Measurements from ENCODE around the gene CACYBP.

The CACYBP gene

GRCh38 chr1:174998569-174999215 lies 1.1 kb upstream of the CACYBP start:
- peak overlapping the region; percentile 96 for H3K9ac ChIP-seq (ENCODE audit: low read length)
- 0 out of 2 replicates have a peak, but pooled peaks cover 3% of the 10 kb centered on the region for H4K20me1 ChIP-seq (ENCODE audit: insufficient read depth, low read length)
- H3K9me3 ChIP-seq (ENCODE audit: low read length) = no peaks in the 10 kb centered on the region
- H3K4me3 ChIP-seq (ENCODE audit: low read depth, low read length, poor library complexity, severe bottlenecking) = peak overlapping the region; percentile 99
- H3F3A ChIP-seq (ENCODE audit: insufficient read depth, low read length) = no peaks in the 10 kb centered on the region; the same call in 1 of the 2 replicates
- H3K27ac ChIP-seq (ENCODE audit: low read depth, low read length, poor library complexity, severe bottlenecking) = peak overlapping the region; percentile 90
- H2AFZ ChIP-seq (ENCODE audit: low read length) = peak overlapping the region; percentile 15; the same call in 1 of the 2 replicates
- TF ChIP-seq CTCF (IDR thresholded peaks at IDR 0.05; ENCODE audit: low read length) (peak; percentile 85), EZH2 (IDR thresholded peaks at IDR 0.05; ENCODE audit: borderline replicate concordance, low read length) (no peak)
- H3K9me2 ChIP-seq (ENCODE audit: low read depth, low read length) = no peaks in the 10 kb centered on the region
- peaks cover 37% of the 10 kb centered on the region for H3K36me3 ChIP-seq (ENCODE audit: insufficient read depth, low read length)
- H3K4me2 ChIP-seq (ENCODE audit: low read length) = peak overlapping the region; percentile 90
- H3K4me1 ChIP-seq (ENCODE audit: insufficient read depth, low read length, severe bottlenecking) = peaks cover 40% of the 10 kb centered on the region
- H3K79me2 ChIP-seq (ENCODE audit: insufficient read depth, low read length) = peaks cover 38% of the 10 kb centered on the region
- no peaks in the 10 kb centered on the region for H3K27me3 ChIP-seq (ENCODE audit: insufficient read depth, low read length)

- H3F3A ChIP-seq (ENCODE audit: insufficient read depth, low read length) = no peaks in the 10 kb centered on the region; the same call in 1 of the 2 replicates
- H3K79me2 ChIP-seq (ENCODE audit: insufficient read depth, low read length) = peaks cover 44% of the 10 kb centered on the region
- no peak for TF ChIP-seq CTCF (IDR thresholded peaks at IDR 0.05; ENCODE audit: low read length)
- TF ChIP-seq EZH2 (IDR thresholded peaks at IDR 0.05; ENCODE audit: borderline replicate concordance, low read length) = no peak
- peaks cover 40% of the 10 kb centered on the region for H3K36me3 ChIP-seq (ENCODE audit: insufficient read depth, low read length)
- peak overlapping the region; percentile 99 for H3K4me3 ChIP-seq (ENCODE audit: low read depth, low read length, poor library complexity, severe bottlenecking)
- peak overlapping the region; percentile 99 for H3K9ac ChIP-seq (ENCODE audit: low read length)
- no peaks in the 10 kb centered on the region for H3K9me3 ChIP-seq (ENCODE audit: low read length)
- no peaks in the 10 kb centered on the region for H3K27me3 ChIP-seq (ENCODE audit: insufficient read depth, low read length)
- H3K27ac ChIP-seq (ENCODE audit: low read depth, low read length, poor library complexity, severe bottlenecking) = peak overlapping the region; percentile 90
- H2AFZ ChIP-seq (ENCODE audit: low read length) = peak overlapping the region; percentile 15; the same call in 1 of the 2 replicates
- H3K4me1 ChIP-seq (ENCODE audit: insufficient read depth, low read length, severe bottlenecking) = peaks cover 44% of the 10 kb centered on the region
- H4K20me1 ChIP-seq (ENCODE audit: insufficient read depth, low read length) = 0 out of 2 replicates have a peak, but pooled peaks cover 6% of the 10 kb centered on the region
- H3K4me2 ChIP-seq (ENCODE audit: low read length) = peak overlapping the region; percentile 90
- no peaks in the 10 kb centered on the region for H3K9me2 ChIP-seq (ENCODE audit: low read depth, low read length)
Measured at GRCh38 chr1:174999216-174999935, 371 bp upstream of the CACYBP start.

- Histone ChIP-seq H2AFZ (ENCODE audit: low read length) (no peak overlapping the region), H3K9me3 (ENCODE audit: low read length) (no peaks in the 10 kb centered on the region), H3K4me3 (ENCODE audit: low read depth, low read length, poor library complexity, severe bottlenecking) (peak overlapping the region; percentile 99), H3K36me3 (ENCODE audit: insufficient read depth, low read length) (peaks cover 41% of the 10 kb centered on the region), H3K9me2 (ENCODE audit: low read depth, low read length) (no peaks in the 10 kb centered on the region), H3F3A (ENCODE audit: insufficient read depth, low read length) (no peaks in the 10 kb centered on the region; the same call in 1 of the 2 replicates), H4K20me1 (ENCODE audit: insufficient read depth, low read length) (peaks cover 7% of the 10 kb centered on the region; the same call in 1 of the 2 replicates), H3K9ac (ENCODE audit: low read length) (peak overlapping the region; percentile 99), H3K4me1 (ENCODE audit: insufficient read depth, low read length, severe bottlenecking) (peaks cover 44% of the 10 kb centered on the region), H3K4me2 (ENCODE audit: low read length) (peak overlapping the region; percentile 81), H3K79me2 (ENCODE audit: insufficient read depth, low read length) (peaks cover 58% of the 10 kb centered on the region), H3K27ac (ENCODE audit: low read depth, low read length, poor library complexity, severe bottlenecking) (peak overlapping the region; percentile 72), H3K27me3 (ENCODE audit: insufficient read depth, low read length) (no peaks in the 10 kb centered on the region)
- no peak for TF ChIP-seq CTCF (IDR thresholded peaks at IDR 0.05; ENCODE audit: low read length)
- TF ChIP-seq EZH2 (IDR thresholded peaks at IDR 0.05; ENCODE audit: borderline replicate concordance, low read length) = no peak
Measured at GRCh38 chr1:175000697-175001187, 995 bp downstream of the CACYBP start.
